Midbrain (tissue), 1 donor: Measurements from ENCODE around the gene NPW.
A peak's percentile ranks its signal among the peaks of the same experiment; 100 is the strongest.

Experiments used
- DNase-seq: peaks from one replicate; lab custom pipeline; 2025; lab: John Stamatoyannopoulos, UW

The NPW gene

GRCh38 chr16:2019518-2019920, at the start of gene NPW:
Gene NPW (plus strand): TSS chr16:2019785.
- no peak for DNase-seq

GRCh38 chr16:1971796-1972489, 47.6 kb upstream of the NPW start, which contains the start of gene TBL3:
Gene TBL3 (plus strand): TSS chr16:1972053. CDS start chr16:1972165, 112 bp downstream.
- DNase-seq: peak; percentile 95

- DNase-seq: no peak
Observed at GRCh38 chr16:1972490-1972877, 47.1 kb upstream of the NPW start.

- no peak for DNase-seq
Observed at GRCh38 chr16:1973461-1974156, 46.0 kb upstream of the NPW start.

GRCh38 chr16:1974157-1975070, 45.2 kb upstream of the NPW start:
- DNase-seq: no peak

- DNase-seq: no peak
Observed at GRCh38 chr16:1975432-1976215, 44.0 kb upstream of the NPW start.

- DNase-seq: no peak
Observed at GRCh38 chr16:1976216-1976520, 43.4 kb upstream of the NPW start.

- DNase-seq: no peak
Observed at GRCh38 chr16:1976951-1977874, 42.4 kb upstream of the NPW start.

GRCh38 chr16:1977875-1978268, 41.7 kb upstream of the NPW start:
- DNase-seq: no peak

- DNase-seq: no peak
Observed at GRCh38 chr16:1978476-1979120, 41.0 kb upstream of the NPW start.

GRCh38 chr16:1979271-1980029, 40.1 kb upstream of the NPW start:
- DNase-seq: no peak

- DNase-seq: no peak
Observed at GRCh38 chr16:1980030-1980769, 39.4 kb upstream of the NPW start.

- no peak for DNase-seq
Observed at GRCh38 chr16:1980770-1981087, 38.9 kb upstream of the NPW start.

- DNase-seq: no peak
Observed at GRCh38 chr16:1981398-1981836, 38.2 kb upstream of the NPW start, which contains the start of gene NOXO1. Gene NOXO1 (minus strand): TSS chr16:1981469. CDS start chr16:1981179, 290 bp downstream.

- no peak for DNase-seq
Observed at GRCh38 chr16:1982013-1982433, 37.6 kb upstream of the NPW start.

- no peak for DNase-seq
Observed at GRCh38 chr16:1982991-1983543, 36.5 kb upstream of the NPW start.

- DNase-seq: peak; percentile 89
Observed at GRCh38 chr16:1983544-1984346, 35.8 kb upstream of the NPW start, which contains the start of gene GFER. Gene GFER (plus strand): TSS chr16:1984193. CDS start chr16:1984219, 26 bp downstream.
